ENCODE results near the gene PCDHGB5.
A peak's percentile ranks its signal among the peaks of the same experiment; 100 is the strongest.

The PCDHGB5 gene

DNA sequence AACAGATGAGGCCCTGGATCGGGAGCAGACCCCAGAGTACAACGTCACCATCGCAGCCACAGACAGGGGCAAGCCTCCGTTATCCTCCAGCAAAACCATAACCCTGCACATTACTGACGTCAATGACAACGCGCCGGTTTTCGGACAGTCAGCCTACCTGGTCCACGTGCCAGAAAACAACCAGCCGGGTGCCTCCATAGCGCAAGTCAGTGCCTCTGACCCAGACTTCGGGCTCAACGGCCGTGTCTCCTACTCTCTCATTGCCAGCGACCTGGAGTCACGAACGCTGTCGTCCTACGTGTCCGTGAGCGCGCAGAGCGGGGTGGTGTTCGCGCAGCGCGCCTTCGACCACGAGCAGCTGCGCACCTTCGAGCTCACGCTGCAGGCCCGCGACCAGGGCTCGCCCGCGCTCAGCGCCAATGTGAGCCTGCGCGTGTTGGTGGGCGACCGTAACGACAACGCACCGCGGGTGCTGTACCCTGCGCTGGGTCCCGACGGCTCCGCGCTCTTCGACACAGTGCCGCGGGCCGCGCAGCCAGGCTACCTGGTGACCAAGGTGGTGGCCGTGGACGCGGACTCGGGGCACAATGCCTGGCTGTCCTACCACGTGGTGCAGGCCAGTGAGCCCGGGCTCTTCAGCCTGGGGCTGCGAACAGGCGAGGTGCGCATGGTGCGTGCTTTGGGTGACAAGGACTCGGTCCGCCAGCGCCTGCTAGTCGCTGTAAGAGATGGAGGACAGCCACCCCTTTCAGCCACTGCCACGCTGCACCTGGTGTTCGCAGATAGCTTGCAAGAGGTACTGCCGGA is 21.5 kb downstream of the PCDHGB5 start:
- no peak overlapping the region for H3K4me3 ChIP-seq (ENCODE audit: low read length)
- no peak for DNase-seq (ENCODE audit: low read depth)
- TF ChIP-seq, protein P1, sequence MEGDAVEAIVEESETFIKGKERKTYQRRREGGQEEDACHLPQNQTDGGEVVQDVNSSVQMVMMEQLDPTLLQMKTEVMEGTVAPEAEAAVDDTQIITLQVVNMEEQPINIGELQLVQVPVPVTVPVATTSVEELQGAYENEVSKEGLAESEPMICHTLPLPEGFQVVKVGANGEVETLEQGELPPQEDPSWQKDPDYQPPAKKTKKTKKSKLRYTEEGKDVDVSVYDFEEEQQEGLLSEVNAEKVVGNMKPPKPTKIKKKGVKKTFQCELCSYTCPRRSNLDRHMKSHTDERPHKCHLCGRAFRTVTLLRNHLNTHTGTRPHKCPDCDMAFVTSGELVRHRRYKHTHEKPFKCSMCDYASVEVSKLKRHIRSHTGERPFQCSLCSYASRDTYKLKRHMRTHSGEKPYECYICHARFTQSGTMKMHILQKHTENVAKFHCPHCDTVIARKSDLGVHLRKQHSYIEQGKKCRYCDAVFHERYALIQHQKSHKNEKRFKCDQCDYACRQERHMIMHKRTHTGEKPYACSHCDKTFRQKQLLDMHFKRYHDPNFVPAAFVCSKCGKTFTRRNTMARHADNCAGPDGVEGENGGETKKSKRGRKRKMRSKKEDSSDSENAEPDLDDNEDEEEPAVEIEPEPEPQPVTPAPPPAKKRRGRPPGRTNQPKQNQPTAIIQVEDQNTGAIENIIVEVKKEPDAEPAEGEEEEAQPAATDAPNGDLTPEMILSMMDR (conservative IDR thresholded peaks at IDR 0.05; ENCODE audit: low read length), result no peak

DNA sequence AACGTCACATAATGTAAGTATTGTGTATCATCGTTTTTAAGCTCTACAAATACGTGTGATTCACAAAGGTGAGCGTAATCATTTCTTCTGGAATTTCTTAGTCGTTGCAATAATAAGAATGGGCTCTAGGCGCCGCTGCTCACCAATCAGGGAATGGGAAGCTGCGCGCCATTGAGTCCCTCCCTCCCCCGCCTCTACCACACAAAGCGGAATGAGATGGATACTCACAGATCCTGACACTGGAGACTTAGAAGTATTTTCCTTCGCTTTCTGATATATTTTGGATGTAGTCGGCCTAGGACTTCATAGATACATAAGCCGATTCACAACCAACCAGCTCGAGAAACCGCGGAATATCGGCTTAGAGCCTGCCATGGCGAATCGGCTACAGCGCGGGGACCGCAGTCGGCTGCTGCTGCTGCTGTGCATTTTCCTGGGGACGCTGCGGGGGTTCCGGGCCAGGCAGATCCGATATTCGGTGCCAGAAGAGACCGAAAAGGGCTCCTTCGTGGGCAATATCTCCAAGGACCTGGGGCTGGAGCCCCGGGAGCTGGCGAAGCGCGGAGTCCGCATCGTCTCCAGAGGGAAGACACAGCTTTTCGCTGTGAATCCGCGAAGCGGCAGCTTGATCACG is 23.2 kb downstream of the PCDHGB5 start, which contains the start of gene PCDHGA11:
TSS of gene PCDHGA11 (plus strand) at position 197 of the 634 bp plus-strand sequence. CDS start at position 374, 177 bp downstream.
- peak within 1 kb of the TSS; percentile 61 for H3K4me3 ChIP-seq (ENCODE audit: low read length)
- peak; percentile 63 for DNase-seq (ENCODE audit: low read depth)
- TF ChIP-seq, protein P1 (conservative IDR thresholded peaks at IDR 0.05; ENCODE audit: low read length), result peak; percentile 65

DNA sequence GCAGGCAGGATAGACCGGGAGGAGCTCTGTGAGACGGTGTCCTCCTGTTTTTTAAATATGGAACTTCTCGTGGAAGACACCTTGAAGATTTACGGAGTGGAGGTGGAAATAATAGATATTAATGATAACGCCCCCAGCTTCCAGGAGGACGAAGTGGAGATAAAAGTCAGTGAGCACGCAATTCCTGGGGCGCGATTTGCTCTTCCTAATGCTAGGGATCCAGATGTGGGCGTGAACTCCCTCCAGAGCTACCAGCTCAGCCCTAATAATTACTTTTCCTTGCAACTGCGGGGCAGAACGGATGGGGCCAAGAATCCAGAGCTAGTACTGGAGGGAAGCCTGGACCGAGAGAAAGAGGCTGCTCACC is 23.7 kb downstream of the PCDHGB5 start:
- TF ChIP-seq, protein P1 (conservative IDR thresholded peaks at IDR 0.05; ENCODE audit: low read length), result no peak
- no peak for DNase-seq (ENCODE audit: low read depth)
- peak overlapping the region; percentile 61 for H3K4me3 ChIP-seq (ENCODE audit: low read length)

DNA sequence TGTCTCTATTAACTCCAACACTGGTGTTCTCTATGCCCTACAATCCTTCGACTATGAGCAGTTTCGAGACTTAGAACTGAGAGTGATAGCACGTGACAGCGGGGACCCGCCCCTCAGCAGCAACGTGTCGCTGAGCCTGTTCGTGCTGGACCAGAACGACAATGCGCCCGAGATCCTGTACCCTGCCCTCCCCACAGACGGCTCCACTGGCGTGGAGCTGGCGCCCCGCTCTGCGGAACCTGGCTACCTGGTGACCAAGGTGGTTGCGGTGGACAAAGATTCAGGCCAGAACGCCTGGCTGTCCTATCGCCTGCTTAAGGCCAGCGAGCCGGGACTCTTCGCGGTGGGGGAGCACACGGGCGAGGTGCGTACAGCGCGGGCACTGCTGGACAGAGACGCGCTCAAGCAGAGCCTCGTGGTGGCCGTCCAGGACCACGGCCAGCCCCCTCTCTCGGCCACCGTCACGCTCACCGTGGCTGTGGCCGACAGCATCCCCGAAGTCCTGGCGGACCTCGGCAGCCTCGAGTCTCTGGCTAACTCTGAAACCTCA is 25.1 kb downstream of the PCDHGB5 start:
- H3K4me3 ChIP-seq (ENCODE audit: low read length), result no peak overlapping the region
- TF ChIP-seq, protein P1 (conservative IDR thresholded peaks at IDR 0.05; ENCODE audit: low read length), result no peak
- DNase-seq (ENCODE audit: low read depth), result no peak

DNA sequence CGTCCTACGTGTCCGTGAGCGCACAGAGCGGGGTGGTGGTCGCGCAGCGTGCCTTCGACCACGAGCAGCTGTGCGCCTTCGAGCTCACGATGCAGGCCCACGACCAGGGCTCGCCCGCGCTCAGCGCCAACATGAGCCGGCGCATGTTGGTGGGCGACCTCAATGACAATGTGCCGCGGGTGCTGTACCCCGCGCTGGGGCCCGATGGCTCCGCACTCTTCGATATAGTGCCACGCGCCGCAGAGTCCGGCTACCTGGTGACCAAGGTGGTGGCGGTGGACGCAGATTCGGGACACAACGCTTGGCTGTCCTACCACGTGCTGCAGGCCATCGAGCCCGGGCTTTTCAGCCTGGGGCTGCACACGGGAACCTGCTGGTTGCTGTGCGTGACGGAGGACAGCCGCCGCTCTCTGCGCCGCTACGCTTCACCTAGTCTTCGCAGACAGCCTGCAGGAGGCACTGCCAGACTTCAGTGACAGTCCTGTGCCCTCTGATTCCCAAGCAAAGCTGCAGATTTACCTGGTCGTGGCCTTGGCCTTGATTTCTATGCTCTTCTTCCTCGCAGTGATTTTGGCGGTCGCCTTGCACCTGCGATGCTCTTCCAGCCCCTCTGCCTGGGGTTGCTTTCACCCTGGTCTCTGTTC is 30.2 kb downstream of the PCDHGB5 start:
- TF ChIP-seq, protein P1 (conservative IDR thresholded peaks at IDR 0.05; ENCODE audit: low read length), result no peak
- DNase-seq (ENCODE audit: low read depth), result no peak
- H3K4me3 ChIP-seq (ENCODE audit: low read length), result no peak overlapping the region

DNA sequence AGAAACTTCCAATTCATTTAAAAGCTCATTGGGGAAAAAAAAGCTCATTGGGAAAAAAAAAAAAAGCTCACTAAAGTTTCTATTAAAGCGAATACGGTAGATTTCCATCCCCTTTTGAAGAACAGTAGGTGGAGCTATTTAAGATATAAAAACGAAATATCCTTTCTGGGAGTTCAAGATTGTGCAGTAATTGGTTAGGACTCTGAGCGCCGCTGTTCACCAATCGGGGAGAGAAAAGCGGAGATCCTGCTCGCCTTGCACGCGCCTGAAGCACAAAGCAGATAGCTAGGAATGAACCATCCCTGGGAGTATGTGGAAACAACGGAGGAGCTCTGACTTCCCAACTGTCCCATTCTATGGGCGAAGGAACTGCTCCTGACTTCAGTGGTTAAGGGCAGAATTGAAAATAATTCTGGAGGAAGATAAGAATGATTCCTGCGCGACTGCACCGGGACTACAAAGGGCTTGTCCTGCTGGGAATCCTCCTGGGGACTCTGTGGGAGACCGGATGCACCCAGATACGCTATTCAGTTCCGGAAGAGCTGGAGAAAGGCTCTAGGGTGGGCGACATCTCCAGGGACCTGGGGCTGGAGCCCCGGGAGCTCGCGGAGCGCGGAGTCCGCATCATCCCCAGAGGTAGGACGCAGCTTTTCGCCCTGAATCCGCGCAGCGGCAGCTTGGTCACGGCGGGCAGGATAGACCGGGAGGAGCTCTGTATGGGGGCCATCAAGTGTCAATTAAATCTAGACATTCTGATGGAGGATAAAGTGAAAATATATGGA is 32.8 kb downstream of the PCDHGB5 start, which contains the start of gene PCDHGA12:
TSS of gene PCDHGA12 (plus strand) at position 176 of the 782 bp plus-strand sequence. CDS start at position 429, 253 bp downstream.
- DNase-seq (ENCODE audit: low read depth), result peak; percentile 92
- H3K4me3 ChIP-seq (ENCODE audit: low read length), result peak within 1 kb of the TSS; percentile 54
- TF ChIP-seq, protein P1 (conservative IDR thresholded peaks at IDR 0.05; ENCODE audit: low read length), result peak; percentile 75

All from AG10803 (cell line).